ENCODE results near the gene MED10. TPM values are rescaled to one million over a fixed set of nuclear protein-coding genes. Genes with fewer than 3 reads are reported as not detected.

MED10 gene
- total and polyA plus RNA-seq, 7 donors = 29.2 to 67.6 (median 38.4) TPM

GRCh38 chr5:6397536-6398269, 19.4 kb upstream of the MED10 start:
- Histone ChIP-seq H3K9me3 (no peaks in the 10 kb centered on the region), H3K27ac (no peak overlapping the region), H3K4me3 (no peak overlapping the region), H3K27me3 (peaks cover 0 to 6% (median 0%) of the 10 kb centered on the region in 3 donors), H3K4me1 (no peaks in the 10 kb centered on the region), H3K36me3 (no peaks in the 10 kb centered on the region)
- DNase-seq = no peak
- intact Hi-C loops (cut with DNase I) = no loop called here
- 89 to 91% methylated on average over 15 of the region's 15 CpGs for WGBS, 2 donors
- TF ChIP-seq CTCF (IDR thresholded peaks at IDR 0.05) (no peak), POLR2A (IDR thresholded peaks at IDR 0.05) (no peak), POLR2AphosphoS5 (IDR thresholded peaks at IDR 0.05) (no peak), EP300 (IDR thresholded peaks at IDR 0.05) (no peak)

- intact Hi-C loops (cut with DNase I) = no loop called here
- no peak for TF ChIP-seq POLR2A (IDR thresholded peaks at IDR 0.05)
- no peak for TF ChIP-seq CTCF (IDR thresholded peaks at IDR 0.05)
- TF ChIP-seq EP300 (IDR thresholded peaks at IDR 0.05) = no peak
- TF ChIP-seq POLR2AphosphoS5 (IDR thresholded peaks at IDR 0.05) = no peak
- H3K9me3 ChIP-seq = no peaks in the 10 kb centered on the region
- no peaks in the 10 kb centered on the region for H3K36me3 ChIP-seq
- DNase-seq = no peak
- H3K27me3 ChIP-seq = peaks cover 0 to 6% (median 0%) of the 10 kb centered on the region in 3 donors
- 90 to 91% methylated on average over 11 of the region's 11 CpGs for WGBS, 2 donors
- H3K4me3 ChIP-seq = no peak overlapping the region
- no peaks in the 10 kb centered on the region for H3K4me1 ChIP-seq
- H3K27ac ChIP-seq = no peak overlapping the region
Measured at GRCh38 chr5:6396836-6397535, 18.6 kb upstream of the MED10 start.

GRCh38 chr5:6396043-6396442, 17.7 kb upstream of the MED10 start:
- H3K27ac ChIP-seq = no peak overlapping the region
- 88% methylated on average over 8 of the region's 8 CpGs for WGBS, 2 donors
- H3K4me1 ChIP-seq = no peaks in the 10 kb centered on the region
- H3K36me3 ChIP-seq = no peaks in the 10 kb centered on the region
- H3K27me3 ChIP-seq = peaks cover 0 to 6% (median 0%) of the 10 kb centered on the region in 3 donors
- no peaks in the 10 kb centered on the region for H3K9me3 ChIP-seq
- intact Hi-C loops (cut with DNase I) = no loop called here
- TF ChIP-seq EP300 (IDR thresholded peaks at IDR 0.05) (no peak), CTCF (IDR thresholded peaks at IDR 0.05) (no peak), POLR2AphosphoS5 (IDR thresholded peaks at IDR 0.05) (no peak), POLR2A (IDR thresholded peaks at IDR 0.05) (no peak)
- no peak for DNase-seq
- no peak overlapping the region for H3K4me3 ChIP-seq

GRCh38 chr5:6395621-6396020, 17.3 kb upstream of the MED10 start:
- 88 to 91% methylated on average over 3 of the region's 3 CpGs for whole genome bisulfite sequencing, 2 donors
- intact Hi-C loops (cut with DNase I) = no loop called here
- Histone ChIP-seq H3K9me3 (no peaks in the 10 kb centered on the region), H3K36me3 (no peaks in the 10 kb centered on the region), H3K4me1 (no peaks in the 10 kb centered on the region), H3K27me3 (peaks cover 0 to 6% (median 0%) of the 10 kb centered on the region in 3 donors), H3K27ac (no peak overlapping the region), H3K4me3 (no peak overlapping the region)
- DNase-seq = no peak
- no peak for TF ChIP-seq POLR2A (IDR thresholded peaks at IDR 0.05)
- no peak for TF ChIP-seq CTCF (IDR thresholded peaks at IDR 0.05)
- TF ChIP-seq POLR2AphosphoS5 (IDR thresholded peaks at IDR 0.05) = no peak
- no peak for TF ChIP-seq EP300 (IDR thresholded peaks at IDR 0.05)
